Panc1 (cell line): Measurements from ENCODE around the gene KDM5C. TPM values are rescaled to one million over a fixed set of nuclear protein-coding genes. Genes with fewer than 3 reads are reported as not detected.

ENCODE experiments used
- ATAC-seq: fragments of 200-7000 bp; cut with Tn5 transposase; 2 replicates; pipeline ENCODE4 v1.9.1; 2020; ENCODE audit warnings: mild to moderate bottlenecking, moderate library complexity
- BruUV-seq: library from RNA; stranded (reverse); fragments of 400-500 nt; replicated peaks from 2 replicates; lab custom pipeline; 2021; lab: Mats Ljungman, UMichigan
- CTCF ChIA-PET: fragments of 300-600 bp; sonication (Branson Sonifier 250); formaldehyde crosslinking; loops from one replicate; lab custom pipeline; 2022; ENCODE audit warnings: antibody characterized with exemption; lab: Charles Lee
- POLR2A ChIA-PET: fragments of 300-600 bp; sonication (Branson Sonifier 250); formaldehyde crosslinking; loops from one replicate; lab custom pipeline; 2022; ENCODE audit warnings: antibody characterized with exemption; lab: Charles Lee
- DNase-seq: peaks from one replicate; pipeline ENCODE4 v3.0.0-alpha.2; 2010; ENCODE audit warnings: low read depth, low spot score
- H3K27ac ChIP-seq: 2 replicates; pipeline ENCODE4 v1.5.1; 2011; ENCODE audit warnings: mild to moderate bottlenecking, low read length, inconsistent platforms
- H3K27me3 ChIP-seq: fragments of 200-500 bp; sonication (Bioruptor generic); 2 replicates; pipeline ENCODE4 v1.6.0; 2014; ENCODE audit warnings: low read length, inconsistent platforms; ENCODE audit not compliant: control insufficient read depth, insufficient read depth
- H3K36me3 ChIP-seq: fragments of 200-500 bp; sonication (Bioruptor generic); 2 replicates; pipeline ENCODE4 v1.5.1; 2014; ENCODE audit warnings: inconsistent platforms, mild to moderate bottlenecking, low read length, moderate library complexity; ENCODE audit not compliant: control insufficient read depth, insufficient read depth
- H3K4me1 ChIP-seq: 2 replicates; pipeline ENCODE4 v1.5.1; 2011; ENCODE audit warnings: inconsistent platforms, mild to moderate bottlenecking, low read length, moderate library complexity; ENCODE audit not compliant: control insufficient read depth, insufficient read depth
- H3K4me3 ChIP-seq, 2 experiments: 2 replicates each; pipeline ENCODE4 v1.5.1; 2011 to 2012; ENCODE audit warnings: low read depth in 2 of 2, low read length in 2 of 2, mild to moderate bottlenecking in 2 of 2, inconsistent platforms in 1 of 2, moderate library complexity in 1 of 2
- H3K9me3 ChIP-seq: fragments of 200-500 bp; sonication (Bioruptor generic); 2 replicates; pipeline ENCODE4 v1.5.1; 2014; ENCODE audit warnings: low read depth, mild to moderate bottlenecking, inconsistent platforms, low read length, moderate library complexity; ENCODE audit not compliant: control insufficient read depth, insufficient read depth
- POLR2AphosphoS5 ChIP-seq: IDR thresholded peaks from 2 replicates; pipeline ENCODE4 v1.6.1; 2012; ENCODE audit warnings: mild to moderate bottlenecking, low read depth, low read length, moderate library complexity
- REST ChIP-seq, 2 experiments: IDR thresholded peaks; 2 replicates each; pipeline ENCODE4 v1.6.1; 2011 to 2012; ENCODE audit warnings: low read depth in 2 of 2, control low read depth in 1 of 2, low read length in 1 of 2, mild to moderate bottlenecking in 1 of 2, moderate library complexity in 1 of 2; ENCODE audit not compliant: insufficient read depth in 1 of 2
- SIN3A ChIP-seq: IDR thresholded peaks from 2 replicates; pipeline ENCODE4 v1.6.1; 2012; ENCODE audit warnings: low read depth, mild to moderate bottlenecking, low read length, moderate library complexity, borderline replicate concordance; ENCODE audit not compliant: insufficient read depth
- TCF7L2 ChIP-seq: IDR thresholded peaks from 2 replicates; pipeline ENCODE4 v1.6.1; 2011; ENCODE audit warnings: mild to moderate bottlenecking, low read depth, low read length, inconsistent platforms
- in situ Hi-C: cut with HindIII; loops from 2 replicates; pipeline ENCODE4 v1.10.0; 2016; ENCODE audit warnings: low sequenced_read_pairs, low pct_unique_long_range_greater_than_20kb
- intact Hi-C: fragments of 100-400 bp; cut with micrococcal nuclease; formaldehyde crosslinking; loops from one replicate; pipeline ENCODE4 v1.10.0; 2022; ENCODE audit not compliant: unreplicated experiment
- total RNA-seq: library from RNA; stranded (reverse); gene quantifications from one replicate; pipeline ENCODE4 v1.2.1, GENCODE V29; 2021; ENCODE audit not compliant: unreplicated experiment
- TF ChIP-seq, protein P1 (sequence below): fragments of 450-650 bp; IDR thresholded peaks from 2 replicates; pipeline ENCODE4 v1.5.1; 2017; ENCODE audit warnings: mild to moderate bottlenecking

The KDM5C gene
- total RNA-seq, 1 experiment from 2014 or later, result 104 TPM

- in situ Hi-C loops, result no loop called here
- no peaks in the 10 kb centered on the region for H3K4me1 ChIP-seq
- ATAC-seq, result no peak
- no peak for DNase-seq
- no peaks in the 10 kb centered on the region for H3K27me3 ChIP-seq
- intact Hi-C loops, result no loop called here
- no peak overlapping the region for H3K27ac ChIP-seq
- no peak overlapping the region for H3K4me3 ChIP-seq
- H3K36me3 ChIP-seq, result no peaks in the 10 kb centered on the region
- ChIA-PET POLR2A (no interaction called here), CTCF (no interaction called here)
- TF ChIP-seq TCF7L2 (no peak), REST (IDR thresholded peaks at IDR 0.05; ENCODE audit: insufficient read depth in 1 of 2, low read depth in 2 of 2, low read length in 1 of 2) (no peak), POLR2AphosphoS5 (no peak), SIN3A (no peak)
- TF ChIP-seq, protein P1, sequence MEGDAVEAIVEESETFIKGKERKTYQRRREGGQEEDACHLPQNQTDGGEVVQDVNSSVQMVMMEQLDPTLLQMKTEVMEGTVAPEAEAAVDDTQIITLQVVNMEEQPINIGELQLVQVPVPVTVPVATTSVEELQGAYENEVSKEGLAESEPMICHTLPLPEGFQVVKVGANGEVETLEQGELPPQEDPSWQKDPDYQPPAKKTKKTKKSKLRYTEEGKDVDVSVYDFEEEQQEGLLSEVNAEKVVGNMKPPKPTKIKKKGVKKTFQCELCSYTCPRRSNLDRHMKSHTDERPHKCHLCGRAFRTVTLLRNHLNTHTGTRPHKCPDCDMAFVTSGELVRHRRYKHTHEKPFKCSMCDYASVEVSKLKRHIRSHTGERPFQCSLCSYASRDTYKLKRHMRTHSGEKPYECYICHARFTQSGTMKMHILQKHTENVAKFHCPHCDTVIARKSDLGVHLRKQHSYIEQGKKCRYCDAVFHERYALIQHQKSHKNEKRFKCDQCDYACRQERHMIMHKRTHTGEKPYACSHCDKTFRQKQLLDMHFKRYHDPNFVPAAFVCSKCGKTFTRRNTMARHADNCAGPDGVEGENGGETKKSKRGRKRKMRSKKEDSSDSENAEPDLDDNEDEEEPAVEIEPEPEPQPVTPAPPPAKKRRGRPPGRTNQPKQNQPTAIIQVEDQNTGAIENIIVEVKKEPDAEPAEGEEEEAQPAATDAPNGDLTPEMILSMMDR, result no peak
- no peaks in the 10 kb centered on the region for H3K9me3 ChIP-seq
- no TSS peak for BruUV-seq
Measured at GRCh38 chrX:53163436-53163835, 61.6 kb downstream of the KDM5C start.

GRCh38 chrX:53160297-53160983 is 64.6 kb downstream of the KDM5C start:
- in situ Hi-C loops (no loop called here), intact Hi-C loops (no loop called here)
- 0 out of 2 replicates have a peak, but pooled peaks cover 1% of the 10 kb centered on the region for H3K9me3 ChIP-seq
- no peak overlapping the region for H3K27ac ChIP-seq
- H3K4me1 ChIP-seq, result no peaks in the 10 kb centered on the region
- POLR2A ChIA-PET, result interaction anchor here (0.5 kb wide), 1 partner anchor 61 kb away, joined by 4 read pairs; no protein-coding TSS in a partner anchor
- CTCF ChIA-PET, result no interaction called here
- H3K36me3 ChIP-seq, result no peaks in the 10 kb centered on the region
- TF ChIP-seq POLR2AphosphoS5 (no peak), SIN3A (no peak), REST (IDR thresholded peaks at IDR 0.05; ENCODE audit: insufficient read depth in 1 of 2, low read depth in 2 of 2, low read length in 1 of 2) (no peak), TCF7L2 (no peak)
- TF ChIP-seq, protein P1, result no peak
- BruUV-seq, result no TSS peak
- no peaks in the 10 kb centered on the region for H3K27me3 ChIP-seq
- no peak overlapping the region for H3K4me3 ChIP-seq
- DNase-seq, result no peak
- no peak for ATAC-seq
